ENCODE results near the gene F2R. TPM values are rescaled to one million over a fixed set of nuclear protein-coding genes. Genes with fewer than 3 reads are reported as not detected.
"Not testable (repeated sequence)": the region's sequence is repeated elsewhere in the genome, so short reads cannot be mapped to it uniquely, and the experiment has no call there.

F2R gene
- total and polyA plus RNA-seq, 12 donors = 6.0 to 60.5 (median 26.8) TPM

DNA sequence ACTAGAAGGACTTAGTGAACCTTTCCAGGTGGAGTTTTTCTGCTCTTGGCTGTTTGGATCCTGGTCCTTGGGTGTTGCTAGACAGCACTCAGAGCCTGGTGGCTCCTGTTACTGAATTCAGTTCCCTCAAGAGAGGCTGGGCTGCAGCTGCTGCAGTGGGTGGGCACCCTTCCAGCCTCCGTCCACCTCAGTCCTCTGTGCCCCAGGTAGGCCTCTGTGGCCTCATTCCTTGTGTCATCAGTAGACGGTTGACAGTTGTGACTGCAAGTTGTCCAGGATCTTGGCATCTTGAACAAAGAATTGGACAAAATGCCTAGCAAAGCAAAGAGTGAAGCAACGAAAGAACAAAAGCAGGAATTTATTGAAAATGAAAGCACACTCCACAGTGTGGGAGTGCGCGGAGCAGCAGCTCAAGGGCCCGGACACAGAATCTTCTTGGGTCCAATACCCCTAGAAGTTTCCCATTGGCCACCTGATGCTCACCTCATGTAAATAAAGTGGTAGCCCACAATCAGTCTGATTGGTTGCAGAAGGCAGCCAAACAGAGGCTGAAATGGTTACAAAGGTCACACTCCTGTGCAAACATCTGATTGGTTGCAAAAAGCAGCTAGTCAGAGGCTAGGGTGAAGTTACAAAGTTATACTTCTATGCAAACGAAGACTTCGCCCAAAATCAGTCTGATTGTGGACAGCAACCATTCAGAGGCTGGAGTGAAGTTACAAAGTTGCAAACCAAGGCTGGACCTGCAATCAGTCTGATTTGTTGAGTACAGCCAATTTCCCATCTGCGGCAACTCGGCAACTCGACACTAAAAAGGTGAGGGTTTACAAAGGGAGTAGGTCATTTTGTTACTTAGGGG is 40.1 kb downstream of the F2R start:
- no peak for DNase-seq
- TF ChIP-seq, protein P1, sequence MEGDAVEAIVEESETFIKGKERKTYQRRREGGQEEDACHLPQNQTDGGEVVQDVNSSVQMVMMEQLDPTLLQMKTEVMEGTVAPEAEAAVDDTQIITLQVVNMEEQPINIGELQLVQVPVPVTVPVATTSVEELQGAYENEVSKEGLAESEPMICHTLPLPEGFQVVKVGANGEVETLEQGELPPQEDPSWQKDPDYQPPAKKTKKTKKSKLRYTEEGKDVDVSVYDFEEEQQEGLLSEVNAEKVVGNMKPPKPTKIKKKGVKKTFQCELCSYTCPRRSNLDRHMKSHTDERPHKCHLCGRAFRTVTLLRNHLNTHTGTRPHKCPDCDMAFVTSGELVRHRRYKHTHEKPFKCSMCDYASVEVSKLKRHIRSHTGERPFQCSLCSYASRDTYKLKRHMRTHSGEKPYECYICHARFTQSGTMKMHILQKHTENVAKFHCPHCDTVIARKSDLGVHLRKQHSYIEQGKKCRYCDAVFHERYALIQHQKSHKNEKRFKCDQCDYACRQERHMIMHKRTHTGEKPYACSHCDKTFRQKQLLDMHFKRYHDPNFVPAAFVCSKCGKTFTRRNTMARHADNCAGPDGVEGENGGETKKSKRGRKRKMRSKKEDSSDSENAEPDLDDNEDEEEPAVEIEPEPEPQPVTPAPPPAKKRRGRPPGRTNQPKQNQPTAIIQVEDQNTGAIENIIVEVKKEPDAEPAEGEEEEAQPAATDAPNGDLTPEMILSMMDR (IDR thresholded peaks at IDR 0.05) = no peak
- TF ChIP-seq POLR2A (IDR thresholded peaks at IDR 0.05) = no peak

GRCh38 chr5:76757049-76757448 is 41.1 kb downstream of the F2R start:
- no peaks in the 10 kb centered on the region for H3K4me1 ChIP-seq (replicated peaks in 1 of 2)
- no peaks in the 10 kb centered on the region for H3K36me3 ChIP-seq (replicated peaks in 1 of 2)
- intact Hi-C loops (cut with DNase I) = no loop called here
- WGBS, 4 donors = 87 to 91% (median 90%) methylated on average over 4 of the region's 4 CpGs
- TF ChIP-seq POLR2A (IDR thresholded peaks at IDR 0.05) = no peak
- TF ChIP-seq, protein P1 (IDR thresholded peaks at IDR 0.05) = no peak
- no peaks in the 10 kb centered on the region for H3K27me3 ChIP-seq
- no peak overlapping the region for H3K27ac ChIP-seq
- H3K9me3 ChIP-seq (replicated peaks in 1 of 3) = no peaks in the 10 kb centered on the region
- no peak overlapping the region for H3K4me3 ChIP-seq
- DNase-seq = no peak

More for the DNA sequence above, 40.1 kb downstream of the F2R start:
- WGBS, 4 donors = 90 to 96% (median 91%) methylated on average over 11 of the region's 11 CpGs
- Histone ChIP-seq H3K4me1 (replicated peaks in 1 of 2) (no peaks in the 10 kb centered on the region), H3K9me3 (replicated peaks in 1 of 3) (no peaks in the 10 kb centered on the region), H3K36me3 (replicated peaks in 1 of 2) (no peaks in the 10 kb centered on the region), H3K27me3 (no peaks in the 10 kb centered on the region), H3K27ac (no peak overlapping the region), H3K4me3 (no peak overlapping the region)
- intact Hi-C loops (cut with DNase I) = no loop called here

DNA sequence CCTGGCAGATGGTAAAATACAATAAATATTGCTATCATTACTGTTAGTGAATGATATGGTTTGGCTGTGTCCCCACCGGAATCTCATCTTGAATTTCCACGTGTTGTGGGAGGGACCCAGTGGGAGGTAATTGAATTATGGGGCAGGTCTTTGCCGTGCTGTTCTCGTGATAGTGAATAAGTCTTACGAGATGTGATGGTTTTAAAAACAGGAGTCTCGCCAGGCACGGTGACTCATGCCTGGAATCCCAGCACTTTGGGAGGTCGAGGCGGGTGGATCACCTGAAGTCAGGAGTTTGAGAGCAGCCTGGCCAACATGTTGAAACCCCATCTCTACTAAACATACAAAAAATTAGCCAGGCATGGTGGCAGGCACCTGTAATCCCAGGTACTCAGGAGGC is 45.2 kb downstream of the F2R start:
- H3K9me3 ChIP-seq (replicated peaks in 1 of 3); H3K27me3 ChIP-seq; H3K36me3 ChIP-seq (replicated peaks in 1 of 2); H3K4me1 ChIP-seq (replicated peaks in 1 of 2); intact Hi-C loops (cut with DNase I); H3K27ac ChIP-seq; DNase-seq; H3K4me3 ChIP-seq: not testable (repeated sequence)
- WGBS, 4 donors = 66 to 86% (median 79%) methylated on average over 9 of the region's 9 CpGs

DNA sequence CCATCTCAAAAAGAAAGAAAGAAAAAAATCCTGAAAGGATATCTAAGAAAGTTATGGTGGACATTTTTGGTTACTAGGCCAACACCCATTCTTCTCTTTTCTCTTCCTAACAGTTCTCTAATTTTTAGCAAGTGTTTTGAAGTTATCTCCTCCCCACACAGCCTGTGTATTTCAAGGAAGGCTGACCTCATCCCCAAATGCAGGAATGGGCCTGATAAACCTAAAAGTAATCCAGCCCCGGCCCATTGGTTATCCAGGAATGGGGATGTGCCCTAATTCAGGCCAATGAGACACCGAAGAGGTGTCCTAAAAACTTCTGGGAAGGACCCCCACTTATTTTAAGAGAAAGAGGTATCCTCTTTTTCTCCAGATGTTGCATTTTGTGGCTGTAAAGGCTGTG is 46.6 kb downstream of the F2R start:
- Histone ChIP-seq H3K4me3 (no peak overlapping the region), H3K36me3 (replicated peaks in 1 of 2) (no peaks in the 10 kb centered on the region), H3K9me3 (replicated peaks in 1 of 3) (no peaks in the 10 kb centered on the region), H3K4me1 (replicated peaks in 1 of 2) (no peaks in the 10 kb centered on the region), H3K27me3 (no peaks in the 10 kb centered on the region), H3K27ac (no peak overlapping the region)
- 89 to 96% (median 91%) methylated on average over 2 of the region's 2 CpGs for WGBS, 4 donors
- intact Hi-C loops (cut with DNase I) = no loop called here
- no peak for TF ChIP-seq POLR2A (IDR thresholded peaks at IDR 0.05)
- TF ChIP-seq, protein P1 (IDR thresholded peaks at IDR 0.05) = no peak
- no peak for DNase-seq

GRCh38 chr5:76763136-76763535 is 47.2 kb downstream of the F2R start:
- Histone ChIP-seq H3K27ac (no peak overlapping the region), H3K27me3 (no peaks in the 10 kb centered on the region), H3K4me3 (no peak overlapping the region), H3K9me3 (replicated peaks in 1 of 3) (no peaks in the 10 kb centered on the region), H3K36me3 (replicated peaks in 1 of 2) (no peaks in the 10 kb centered on the region), H3K4me1 (replicated peaks in 1 of 2) (no peaks in the 10 kb centered on the region)
- TF ChIP-seq, protein P1 (IDR thresholded peaks at IDR 0.05) = no peak
- no peak for TF ChIP-seq POLR2A (IDR thresholded peaks at IDR 0.05)
- intact Hi-C loops (cut with DNase I) = no loop called here
- DNase-seq = no peak
